Epithelial cell of esophagus (primary cell): ENCODE data around the gene YARS1.
"Not testable (repeated sequence)": the region's sequence is repeated elsewhere in the genome, so short reads cannot be mapped to it uniquely, and the experiment has no call there.

Source experiments
- DNase-seq: peaks from one replicate; pipeline ENCODE4 v3.0.0; 2010; ENCODE audit warnings: low read depth
- H3K4me3 ChIP-seq: 2 replicates; pipeline ENCODE4 v1.5.1; 2011; ENCODE audit warnings: mild to moderate bottlenecking, low read length, control low read depth
- CTCF ChIP-seq: IDR thresholded peaks from 2 replicates; pipeline ENCODE4 v1.5.1; 2011; ENCODE audit warnings: low read depth, mild to moderate bottlenecking, low read length, control low read depth, inconsistent platforms; ENCODE audit not compliant: insufficient read depth; ENCODE audit errors: missing control alignments

YARS1 gene

GRCh38 chr1:32806910-32807523 is 10.1 kb downstream of the YARS1 start:
- no peak overlapping the region for H3K4me3 ChIP-seq
- no peak for TF ChIP-seq CTCF
- no peak for DNase-seq

- no peak overlapping the region for H3K4me3 ChIP-seq
- TF ChIP-seq CTCF, result no peak
- no peak for DNase-seq
Measured at GRCh38 chr1:32806290-32806689, 10.9 kb downstream of the YARS1 start.

- DNase-seq, result not testable (repeated sequence)
Measured at GRCh38 chr1:32804460-32804859, 12.7 kb downstream of the YARS1 start.

GRCh38 chr1:32801096-32801715 is 16.0 kb downstream of the YARS1 start:
- TF ChIP-seq CTCF, result no peak
- H3K4me3 ChIP-seq, result no peak overlapping the region
- peak; percentile 70 for DNase-seq

More at GRCh38 chr1:32804460-32804859, 12.7 kb downstream of the YARS1 start:
- not testable (repeated sequence) for H3K4me3 ChIP-seq

- TF ChIP-seq CTCF, result no peak
- no peak for DNase-seq
Measured at GRCh38 chr1:32798679-32799416, 18.3 kb downstream of the YARS1 start.

GRCh38 chr1:32798191-32798590 is 19.0 kb downstream of the YARS1 start:
- TF ChIP-seq CTCF, result no peak
- DNase-seq, result peak; percentile 82
- H3K4me3 ChIP-seq, result no peak overlapping the region

More at GRCh38 chr1:32798679-32799416, 18.3 kb downstream of the YARS1 start:
- H3K4me3 ChIP-seq, result no peak overlapping the region

GRCh38 chr1:32797456-32797855 is 19.7 kb downstream of the YARS1 start:
- no peak overlapping the region for H3K4me3 ChIP-seq
- peak; percentile 30 for DNase-seq
- TF ChIP-seq CTCF, result no peak

GRCh38 chr1:32795763-32796162 is 21.4 kb downstream of the YARS1 start:
- peak; percentile 38 for DNase-seq

More at GRCh38 chr1:32795763-32796162, 21.4 kb downstream of the YARS1 start:
- H3K4me3 ChIP-seq, result not testable (repeated sequence)
